Astrocyte (in vitro differentiated cells and primary cell): ENCODE data around the gene C1QBP.
"Not testable (repeated sequence)": the region's sequence is repeated elsewhere in the genome, so short reads cannot be mapped to it uniquely, and the experiment has no call there.

Experiments used
- CTCF ChIP-seq: IDR thresholded peaks from 2 replicates; pipeline ENCODE4 v1.5.1; 2011; ENCODE audit warnings: low read depth, mild to moderate bottlenecking, inconsistent platforms, low read length, moderate library complexity; ENCODE audit not compliant: insufficient read depth
- EZH2 ChIP-seq: IDR thresholded peaks from 2 replicates; pipeline ENCODE4 v1.6.1; 2012; ENCODE audit warnings: mild to moderate bottlenecking, low read length, inconsistent platforms; ENCODE audit not compliant: insufficient read depth

- not testable (repeated sequence) for TF ChIP-seq EZH2, CTCF
Observed at GRCh38 chr17:5435781-5436315, 3.1 kb downstream of the C1QBP start.
